Stimulated activated CD8-positive, alpha-beta memory T cell treated with anti-CD3 and anti-CD28 coated beads, Interleukin-4, amount 100 ng/mL, for 24 hours (primary cell): ENCODE results near the gene GARNL3.

Source experiments
- DNase-seq: peaks from one replicate; pipeline ENCODE4 v3.0.0-alpha.2; 2020; ENCODE audit warnings: low read depth

Gene GARNL3

GRCh38 chr9:127405344-127406125 lies 141.0 kb downstream of the GARNL3 start:
- no peak for DNase-seq

GRCh38 chr9:127406799-127407491 lies 142.4 kb downstream of the GARNL3 start:
- DNase-seq: no peak

GRCh38 chr9:127407492-127407843 lies 142.9 kb downstream of the GARNL3 start:
- no peak for DNase-seq

- no peak for DNase-seq
Observed at GRCh38 chr9:127411122-127411521, 146.5 kb downstream of the GARNL3 start.

GRCh38 chr9:127415141-127415540 lies 150.6 kb downstream of the GARNL3 start:
- no peak for DNase-seq

- DNase-seq: no peak
Observed at GRCh38 chr9:127415657-127416056, 151.1 kb downstream of the GARNL3 start.

- DNase-seq: no peak
Observed at GRCh38 chr9:127417131-127418036, 152.8 kb downstream of the GARNL3 start.

- DNase-seq: peak; percentile 36
Observed at GRCh38 chr9:127418037-127418471, 153.5 kb downstream of the GARNL3 start.

GRCh38 chr9:127419348-127419747 lies 154.8 kb downstream of the GARNL3 start:
- DNase-seq: no peak

- DNase-seq: no peak
Observed at GRCh38 chr9:127421057-127421456, 156.5 kb downstream of the GARNL3 start.

GRCh38 chr9:127422133-127422782 lies 157.7 kb downstream of the GARNL3 start:
- no peak for DNase-seq

- DNase-seq: no peak
Observed at GRCh38 chr9:127422787-127423186, 158.2 kb downstream of the GARNL3 start.

- DNase-seq: no peak
Observed at GRCh38 chr9:127423476-127423933, 158.9 kb downstream of the GARNL3 start.

- peak; percentile 90 for DNase-seq
Observed at GRCh38 chr9:127423934-127424675, 159.5 kb downstream of the GARNL3 start, which contains the start of gene ZNF79. TSS of gene ZNF79 (plus strand) at chr9:127424382. CDS start at chr9:127424788, 406 bp downstream.

- DNase-seq: no peak
Observed at GRCh38 chr9:127424676-127424999, 160.1 kb downstream of the GARNL3 start.

GRCh38 chr9:127426756-127427155 lies 162.2 kb downstream of the GARNL3 start:
- DNase-seq: no peak

GRCh38 chr9:127428348-127428747 lies 163.8 kb downstream of the GARNL3 start:
- DNase-seq: no peak

GRCh38 chr9:127430415-127430814 lies 165.8 kb downstream of the GARNL3 start:
- no peak for DNase-seq

GRCh38 chr9:127437497-127438264 lies 173.1 kb downstream of the GARNL3 start:
- DNase-seq: no peak

- DNase-seq: no peak
Observed at GRCh38 chr9:127438394-127438793, 173.8 kb downstream of the GARNL3 start.
